ENCODE data around the gene BCAS3.
A peak's percentile ranks its signal among the peaks of the same experiment; 100 is the strongest.

The BCAS3 gene

GRCh38 chr17:61330174-61331150 lies 652.8 kb downstream of the BCAS3 start:
- DNase-seq, result no peak

GRCh38 chr17:61331178-61331577 lies 653.5 kb downstream of the BCAS3 start:
- DNase-seq, result no peak

GRCh38 chr17:61331886-61332285 lies 654.2 kb downstream of the BCAS3 start:
- DNase-seq, result no peak

GRCh38 chr17:61333136-61333535 lies 655.5 kb downstream of the BCAS3 start:
- DNase-seq, result no peak

GRCh38 chr17:61334673-61335072 lies 657.0 kb downstream of the BCAS3 start:
- DNase-seq, result no peak

- peak; percentile 55 for DNase-seq
Observed at GRCh38 chr17:61335105-61335844, 657.6 kb downstream of the BCAS3 start.

GRCh38 chr17:61335845-61336655 lies 658.4 kb downstream of the BCAS3 start:
- DNase-seq, result peak; percentile 25

GRCh38 chr17:61337290-61337689 lies 659.6 kb downstream of the BCAS3 start:
- no peak for DNase-seq

- DNase-seq, result peak; percentile 87
Observed at GRCh38 chr17:61338000-61338798, 660.5 kb downstream of the BCAS3 start.

- DNase-seq, result no peak
Observed at GRCh38 chr17:61338874-61339478, 661.3 kb downstream of the BCAS3 start.

GRCh38 chr17:61340431-61341209 lies 663.0 kb downstream of the BCAS3 start:
- peak; percentile 13 for DNase-seq

GRCh38 chr17:61343576-61343975 lies 665.9 kb downstream of the BCAS3 start:
- no peak for DNase-seq

- no peak for DNase-seq
Observed at GRCh38 chr17:61345061-61345460, 667.4 kb downstream of the BCAS3 start.

- DNase-seq, result no peak
Observed at GRCh38 chr17:61345825-61346666, 668.4 kb downstream of the BCAS3 start.

- no peak for DNase-seq
Observed at GRCh38 chr17:61349350-61349749, 671.7 kb downstream of the BCAS3 start.

- no peak for DNase-seq
Observed at GRCh38 chr17:61351745-61352407, 674.2 kb downstream of the BCAS3 start.

GRCh38 chr17:61352408-61352770 lies 674.7 kb downstream of the BCAS3 start:
- no peak for DNase-seq

GRCh38 chr17:61352781-61353491 lies 675.3 kb downstream of the BCAS3 start:
- DNase-seq, result no peak

- DNase-seq, result no peak
Observed at GRCh38 chr17:61353615-61354014, 676.0 kb downstream of the BCAS3 start.

Data from fibroblast of skin of right quadriceps (primary cell).